KBM-7 (cell line): Measurements from ENCODE around the gene TRMT1.
"Not testable (repeated sequence)": the region's sequence is repeated elsewhere in the genome, so short reads cannot be mapped to it uniquely, and the experiment has no call there.

ENCODE experiments used
- DNase-seq: peaks from one replicate; pipeline ENCODE4 v3.0.0-alpha.2; 2015
- in situ Hi-C: fragments of 300-500 bp; cut with MboI; formaldehyde crosslinking; loops from 2 replicates; pipeline ENCODE4 v1.14.3; 2020; ENCODE audit warnings: low sequenced_read_pairs, low pct_unique_long_range_greater_than_20kb, mixed read lengths

Gene TRMT1

GRCh38 chr19:13116282-13117175 is at the start of gene TRMT1:
TSS of gene TRMT1 (minus strand) at chr19:13116740. CDS start at chr19:13116399, 341 bp downstream.
- DNase-seq: peak; percentile 96
- in situ Hi-C loops: no loop called here

- in situ Hi-C loops, DNase-seq: not testable (repeated sequence)
Measured at GRCh38 chr19:13166151-13166550, 49.6 kb upstream of the TRMT1 start.

- in situ Hi-C loops: no loop called here
- DNase-seq: no peak
Measured at GRCh38 chr19:13165162-13165997, 48.8 kb upstream of the TRMT1 start.

DNA sequence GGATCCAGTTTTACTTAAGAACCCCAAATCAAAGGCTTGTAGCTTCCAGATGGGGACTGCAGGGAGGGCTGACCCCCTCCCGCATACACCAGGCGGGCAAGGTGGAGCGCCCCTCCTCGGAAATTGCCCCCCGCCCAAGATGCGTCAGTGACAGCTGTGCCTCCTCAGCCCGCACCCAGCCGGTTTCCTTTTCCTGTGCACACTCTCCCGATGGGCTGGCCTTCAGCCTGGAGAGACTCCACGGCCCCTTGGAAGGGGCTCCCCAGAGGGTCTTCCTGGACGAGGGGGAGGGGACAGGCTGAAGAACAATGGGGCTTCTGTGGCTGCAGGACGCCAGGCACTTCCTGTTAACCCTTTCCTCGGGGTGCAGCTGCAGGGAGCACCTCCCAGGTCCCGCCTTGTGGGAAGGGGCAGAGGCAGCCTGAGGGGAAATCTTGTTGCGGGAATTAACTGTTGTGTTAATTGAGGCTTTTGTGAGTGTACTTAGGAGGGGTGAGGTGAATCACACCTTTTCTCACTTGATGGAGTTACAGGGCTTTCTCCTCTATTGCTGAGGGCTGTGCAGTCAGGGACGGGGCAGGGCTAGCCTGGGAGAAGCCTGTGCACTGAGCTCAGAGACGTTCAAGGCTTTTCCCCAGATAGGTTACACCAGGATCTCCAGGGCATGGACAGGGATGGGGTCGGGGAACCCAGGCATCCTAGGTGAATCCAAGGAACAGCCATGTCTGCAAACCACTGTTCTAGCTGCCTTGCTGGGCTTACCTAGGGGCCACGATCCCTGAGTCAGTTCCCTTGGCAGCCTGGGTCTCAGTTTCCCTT is 48.0 kb upstream of the TRMT1 start:
- in situ Hi-C loops: no loop called here
- peak; percentile 85 for DNase-seq

DNA sequence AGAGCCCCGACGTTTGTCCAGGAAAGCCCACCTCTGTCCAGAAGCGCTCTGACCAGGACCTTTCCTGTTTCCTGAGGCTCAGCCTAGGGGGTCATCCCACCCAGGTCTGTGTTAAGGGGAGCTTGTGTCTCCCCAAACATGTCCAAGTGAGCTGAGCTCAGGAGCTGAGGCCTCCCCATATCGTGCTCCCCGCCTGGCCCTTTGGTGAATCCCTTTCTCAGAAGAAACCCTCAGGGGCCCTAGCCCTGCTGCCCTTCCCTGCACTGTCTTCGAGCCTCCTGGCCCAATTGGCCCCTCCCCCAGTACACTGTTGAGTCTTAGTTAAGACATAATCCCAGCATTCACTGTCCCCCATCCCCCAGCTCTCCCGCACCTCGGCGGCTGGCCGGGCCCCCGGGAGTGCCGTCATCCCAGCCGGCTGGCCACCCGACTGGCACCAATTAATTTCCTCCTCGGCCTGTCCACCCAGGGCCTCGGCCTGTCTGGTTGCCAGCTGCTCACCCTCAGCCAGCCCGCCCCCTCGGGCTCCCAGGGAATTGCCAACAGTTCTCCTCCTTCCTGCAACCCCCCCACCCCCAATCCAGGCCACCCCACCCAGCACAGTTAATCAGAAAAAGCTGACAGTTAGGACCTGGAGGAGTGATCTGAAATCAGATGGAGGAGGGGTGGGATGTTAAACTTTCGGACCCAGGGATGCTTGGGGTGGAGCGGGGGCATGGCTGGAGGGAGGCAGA is 47.2 kb upstream of the TRMT1 start:
- in situ Hi-C loops: no loop called here
- DNase-seq: peak; percentile 68

GRCh38 chr19:13162724-13163608 is 46.4 kb upstream of the TRMT1 start:
- in situ Hi-C loops: no loop called here
- DNase-seq: peak; percentile 97

- no peak for DNase-seq
- in situ Hi-C loops: no loop called here
Measured at GRCh38 chr19:13160557-13160956, 44.0 kb upstream of the TRMT1 start.

DNA sequence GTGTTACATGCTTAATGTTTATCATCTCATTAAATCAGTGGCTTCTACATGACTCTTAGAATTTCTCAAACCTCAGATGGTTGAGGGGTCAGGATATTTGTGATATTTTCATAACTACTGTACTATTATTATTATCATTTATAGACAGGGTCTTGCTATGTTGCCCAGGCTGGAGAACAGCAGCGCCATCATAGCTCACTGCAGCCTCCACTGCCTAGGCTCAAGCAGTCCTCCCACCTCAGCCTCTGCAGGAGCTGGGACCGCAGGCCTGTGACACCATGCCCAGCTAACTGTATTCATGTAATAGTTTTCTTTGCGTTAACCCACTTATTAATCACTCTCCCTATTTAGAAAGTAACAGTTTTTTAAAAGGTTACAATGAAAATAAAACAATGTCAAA is 43.2 kb upstream of the TRMT1 start:
- no peak for DNase-seq
- in situ Hi-C loops: no loop called here

DNA sequence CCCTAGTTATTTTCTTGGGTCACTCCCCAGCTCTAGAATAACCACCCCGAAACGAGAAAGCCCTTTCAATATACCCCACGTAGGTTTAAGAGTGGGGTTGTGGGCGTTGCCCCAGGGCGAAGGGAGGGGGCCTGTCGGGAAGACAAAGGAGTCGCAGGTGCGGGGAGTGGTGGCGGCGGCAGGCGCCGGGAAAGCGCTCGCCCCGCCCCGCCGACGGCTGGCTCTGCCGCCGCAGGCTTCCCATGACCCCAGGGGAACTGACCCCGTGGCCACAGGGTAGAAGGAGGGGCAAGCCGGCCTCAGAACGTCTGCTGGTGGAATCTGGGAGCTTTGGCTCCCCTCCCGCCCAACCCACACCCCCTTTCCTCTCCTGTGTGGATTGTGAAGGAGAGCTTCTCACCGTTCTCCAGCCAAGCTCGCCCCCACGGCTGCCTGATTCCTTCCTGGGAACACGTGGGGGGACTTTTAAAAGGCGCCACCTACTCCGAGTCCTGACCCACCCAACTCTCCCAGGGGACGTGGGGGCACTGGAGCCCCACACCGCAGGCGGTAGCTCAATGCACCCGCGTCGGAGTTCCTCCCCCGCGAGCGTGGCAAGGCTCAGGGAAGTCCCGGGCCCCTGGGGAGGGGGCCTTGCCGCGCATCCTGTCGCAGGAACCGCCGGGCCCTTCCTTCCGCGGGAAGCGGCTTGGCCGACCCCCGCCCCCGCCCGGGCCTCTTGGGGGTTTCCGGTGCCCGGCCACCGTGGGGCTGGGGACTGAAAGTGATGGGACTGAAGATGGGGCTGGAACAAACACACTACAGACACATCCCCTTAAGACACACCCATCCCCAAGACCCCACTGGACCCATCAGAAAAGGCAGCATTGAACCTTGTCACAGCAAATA is 39.2 kb upstream of the TRMT1 start:
- in situ Hi-C loops: no loop called here
- DNase-seq: peak; percentile 84

DNA sequence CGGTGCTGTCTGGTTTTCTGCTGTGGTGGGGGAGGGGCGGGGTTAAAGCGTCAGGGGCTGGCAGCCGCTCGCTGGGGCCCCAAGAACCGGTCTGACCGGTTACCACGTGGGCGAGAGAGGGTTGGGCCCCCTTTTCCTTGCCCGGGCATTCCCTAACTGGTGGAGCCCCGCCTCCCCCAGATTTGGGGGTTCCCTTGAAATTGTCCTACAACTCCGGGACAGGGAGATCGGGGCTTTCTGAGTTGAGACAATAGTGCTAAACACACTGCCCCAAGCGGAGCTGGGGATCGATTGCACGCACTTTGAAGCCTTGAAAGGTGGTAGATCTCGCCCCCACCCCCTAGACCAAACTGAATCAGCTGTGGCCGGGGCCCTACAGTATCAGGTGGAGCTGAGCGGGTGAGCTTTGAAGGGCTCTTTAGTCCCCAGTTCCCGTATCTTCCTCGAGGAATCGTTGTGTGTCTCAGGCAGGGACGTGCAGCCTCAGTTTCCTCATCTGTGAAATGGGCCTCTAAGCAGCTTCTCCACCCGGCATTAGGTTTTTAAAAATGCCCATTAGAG is 38.5 kb upstream of the TRMT1 start:
- DNase-seq: peak; percentile 64
- in situ Hi-C loops: no loop called here

DNA sequence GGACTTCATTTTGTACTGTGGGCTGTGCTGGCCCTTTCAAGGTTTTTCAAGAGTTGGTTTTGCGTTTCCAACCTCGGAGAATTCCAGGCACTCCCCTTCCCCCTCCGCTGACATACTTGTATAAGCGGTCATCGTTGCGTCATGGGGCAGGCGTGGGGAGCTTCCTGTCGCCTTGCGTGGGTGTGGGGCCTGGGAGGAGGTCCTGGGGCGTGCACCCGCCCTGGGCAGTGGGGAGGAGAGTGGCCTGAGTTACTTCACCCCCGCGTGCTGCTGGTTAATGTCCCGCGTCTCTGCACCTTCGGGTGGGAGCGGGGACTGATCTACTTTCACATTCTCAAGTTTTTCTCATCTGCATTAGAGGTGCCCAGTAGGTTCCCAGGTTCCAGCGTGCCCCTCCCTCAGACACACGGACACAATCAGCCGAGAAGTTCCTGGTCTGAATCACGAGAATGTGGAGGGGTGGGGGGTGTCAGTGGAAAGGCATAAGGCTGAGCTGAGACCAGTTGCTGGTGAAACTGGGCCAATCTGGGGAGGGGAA is 37.8 kb upstream of the TRMT1 start:
- in situ Hi-C loops: no loop called here
- DNase-seq: peak; percentile 55

GRCh38 chr19:13153569-13154240 is 37.2 kb upstream of the TRMT1 start:
- DNase-seq: peak; percentile 57
- in situ Hi-C loops: no loop called here

DNA sequence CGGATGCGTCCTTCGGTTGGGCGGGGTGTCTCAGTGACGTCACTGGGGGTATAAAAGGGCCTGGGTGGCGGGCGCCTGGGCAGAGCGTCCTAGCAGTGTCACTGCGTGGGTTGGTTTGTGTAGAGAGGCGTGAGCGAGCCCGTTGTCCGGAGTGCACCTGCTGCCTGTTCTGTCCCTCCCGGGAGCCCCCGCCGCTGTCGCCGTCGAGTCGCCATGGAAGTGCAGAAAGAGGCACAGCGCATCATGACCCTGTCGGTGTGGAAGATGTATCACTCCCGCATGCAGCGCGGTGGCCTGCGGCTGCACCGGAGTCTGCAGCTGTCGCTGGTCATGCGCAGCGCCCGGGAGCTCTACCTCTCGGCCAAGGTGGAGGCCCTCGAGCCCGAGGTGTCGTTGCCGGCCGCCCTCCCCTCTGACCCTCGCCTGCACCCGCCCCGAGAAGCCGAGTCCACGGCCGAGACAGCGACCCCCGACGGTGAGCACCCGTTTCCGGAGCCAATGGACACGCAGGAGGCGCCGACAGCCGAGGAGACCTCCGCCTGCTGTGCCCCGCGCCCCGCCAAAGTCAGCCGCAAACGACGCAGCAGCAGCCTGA is 36.5 kb upstream of the TRMT1 start:
- in situ Hi-C loops: no loop called here
- peak; percentile 96 for DNase-seq

GRCh38 chr19:13152356-13152973 is 35.9 kb upstream of the TRMT1 start:
- in situ Hi-C loops: no loop called here
- DNase-seq: no peak
